Activated CD4-positive, CD25-positive, alpha-beta regulatory T cell treated with anti-CD3 and anti-CD28 coated beads, Interleukin-2, amount 50 U/mL, for 16 hours (primary cell): ENCODE data around the gene SULT4A1.
"Not testable (repeated sequence)": the region's sequence is repeated elsewhere in the genome, so short reads cannot be mapped to it uniquely, and the experiment has no call there.

Experiments used
- DNase-seq: peaks from one replicate; pipeline ENCODE4 v3.0.0-alpha.2; 2020; ENCODE audit warnings: low read depth, low spot score

Gene SULT4A1

GRCh38 chr22:43862074-43862881 is at the start of gene SULT4A1:
Gene SULT4A1 (minus strand): TSS chr22:43862513. CDS start chr22:43862382, 131 bp downstream.
- DNase-seq, result no peak

GRCh38 chr22:43911351-43911750 is 49.0 kb upstream of the SULT4A1 start:
- no peak for DNase-seq

- DNase-seq, result no peak
Observed at GRCh38 chr22:43910178-43910695, 47.9 kb upstream of the SULT4A1 start.

GRCh38 chr22:43909708-43910107 is 47.4 kb upstream of the SULT4A1 start:
- no peak for DNase-seq

GRCh38 chr22:43905681-43906080 is 43.4 kb upstream of the SULT4A1 start:
- no peak for DNase-seq

GRCh38 chr22:43904412-43904811 is 42.1 kb upstream of the SULT4A1 start:
- not testable (repeated sequence) for DNase-seq

GRCh38 chr22:43903033-43903432 is 40.7 kb upstream of the SULT4A1 start:
- not testable (repeated sequence) for DNase-seq

- no peak for DNase-seq
Observed at GRCh38 chr22:43901976-43902643, 39.8 kb upstream of the SULT4A1 start.

GRCh38 chr22:43900206-43900605 is 37.9 kb upstream of the SULT4A1 start:
- DNase-seq, result no peak

GRCh38 chr22:43897751-43898261 is 35.5 kb upstream of the SULT4A1 start:
- no peak for DNase-seq

- no peak for DNase-seq
Observed at GRCh38 chr22:43895986-43896645, 33.8 kb upstream of the SULT4A1 start.

GRCh38 chr22:43894122-43894521 is 31.8 kb upstream of the SULT4A1 start:
- no peak for DNase-seq

GRCh38 chr22:43893266-43893665 is 31.0 kb upstream of the SULT4A1 start:
- DNase-seq, result no peak

GRCh38 chr22:43892183-43892894 is 30.0 kb upstream of the SULT4A1 start:
- DNase-seq, result no peak

- no peak for DNase-seq
Observed at GRCh38 chr22:43891360-43892182, 29.3 kb upstream of the SULT4A1 start, which contains the start of gene PNPLA5. Gene PNPLA5 (minus strand): TSS chr22:43892013. CDS start chr22:43891880, 133 bp downstream.

- DNase-seq, result no peak
Observed at GRCh38 chr22:43890901-43891331, 28.6 kb upstream of the SULT4A1 start.

- no peak for DNase-seq
Observed at GRCh38 chr22:43889860-43890253, 27.5 kb upstream of the SULT4A1 start.

GRCh38 chr22:43889201-43889859 is 27.0 kb upstream of the SULT4A1 start:
- DNase-seq, result no peak

- DNase-seq, result no peak
Observed at GRCh38 chr22:43888740-43889139, 26.4 kb upstream of the SULT4A1 start.

- DNase-seq, result no peak
Observed at GRCh38 chr22:43887391-43887790, 25.1 kb upstream of the SULT4A1 start.
